HG02840 (cell line): ENCODE measurements around the gene MAGEA4.

Source experiments
- ATAC-seq: cut with Tn5 transposase; IDR thresholded peaks from one replicate; pipeline ENCODE4 v1.9.1; 2021; ENCODE audit warnings: mild to moderate bottlenecking, moderate library complexity, moderate number of reproducible peaks; ENCODE audit not compliant: unreplicated experiment, low FRiP score

Gene MAGEA4

DNA sequence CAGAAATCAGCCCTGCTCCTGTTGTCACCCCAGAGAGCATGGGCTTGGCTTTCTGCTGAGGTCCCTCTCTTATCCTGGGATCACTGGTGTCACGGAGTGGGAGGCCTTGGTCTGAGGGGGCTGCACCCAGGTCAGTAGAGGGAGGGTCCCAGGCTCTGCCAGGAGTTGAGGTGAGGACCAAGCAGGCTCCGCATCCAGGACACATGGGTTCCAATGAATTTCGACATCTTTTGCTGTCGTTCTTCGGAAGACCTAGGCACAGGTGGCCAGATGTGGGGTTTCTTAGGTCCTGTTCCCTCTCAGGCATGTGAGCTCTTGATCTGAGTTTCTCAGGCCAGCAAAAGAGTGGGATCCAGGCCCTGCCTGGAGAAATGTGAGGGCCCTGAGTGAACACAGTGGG lies 10.0 kb downstream of the MAGEA4 start:
- no peak for ATAC-seq

DNA sequence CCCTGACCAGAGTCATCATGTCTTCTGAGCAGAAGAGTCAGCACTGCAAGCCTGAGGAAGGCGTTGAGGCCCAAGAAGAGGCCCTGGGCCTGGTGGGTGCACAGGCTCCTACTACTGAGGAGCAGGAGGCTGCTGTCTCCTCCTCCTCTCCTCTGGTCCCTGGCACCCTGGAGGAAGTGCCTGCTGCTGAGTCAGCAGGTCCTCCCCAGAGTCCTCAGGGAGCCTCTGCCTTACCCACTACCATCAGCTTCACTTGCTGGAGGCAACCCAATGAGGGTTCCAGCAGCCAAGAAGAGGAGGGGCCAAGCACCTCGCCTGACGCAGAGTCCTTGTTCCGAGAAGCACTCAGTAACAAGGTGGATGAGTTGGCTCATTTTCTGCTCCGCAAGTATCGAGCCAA lies 11.0 kb downstream of the MAGEA4 start:
- no peak for ATAC-seq

DNA sequence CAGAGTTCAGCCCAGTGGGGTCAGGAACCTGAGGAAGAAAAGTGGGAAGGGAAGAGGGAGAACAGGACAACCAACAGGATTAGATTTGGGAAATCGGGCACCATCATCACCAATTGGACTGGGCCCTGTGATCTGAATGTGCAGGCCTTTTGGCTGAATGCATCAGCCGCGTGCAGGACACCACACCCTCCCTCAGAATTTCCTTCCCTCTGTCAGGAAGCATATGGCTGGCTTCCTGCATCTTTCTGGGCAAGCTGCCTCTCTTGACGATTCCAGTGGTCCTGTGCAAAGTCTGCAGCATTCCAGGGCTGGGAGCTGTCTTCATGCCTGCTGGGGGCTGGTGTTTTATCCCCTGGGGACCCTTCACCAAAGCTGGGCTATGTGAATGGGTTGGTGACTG lies 16.4 kb downstream of the MAGEA4 start:
- ATAC-seq = no peak

DNA sequence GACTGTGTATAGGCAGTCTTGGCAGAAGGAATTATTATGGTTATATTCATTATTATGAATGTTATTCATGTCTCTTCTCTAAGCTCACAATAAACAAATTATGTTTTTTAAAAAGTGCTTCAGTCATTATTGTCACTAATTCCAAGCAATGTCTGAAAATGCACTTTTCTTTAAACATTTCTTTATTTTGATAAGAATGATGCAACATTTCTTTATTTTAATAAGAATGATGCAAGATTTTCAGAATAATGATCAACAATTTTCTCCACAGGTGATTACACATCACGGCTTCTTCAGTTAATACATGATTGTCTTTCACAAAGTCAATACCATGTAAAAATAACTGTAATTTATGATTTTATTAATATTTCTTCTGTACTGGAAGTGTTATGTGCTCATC lies 22.7 kb downstream of the MAGEA4 start:
- ATAC-seq = no peak

DNA sequence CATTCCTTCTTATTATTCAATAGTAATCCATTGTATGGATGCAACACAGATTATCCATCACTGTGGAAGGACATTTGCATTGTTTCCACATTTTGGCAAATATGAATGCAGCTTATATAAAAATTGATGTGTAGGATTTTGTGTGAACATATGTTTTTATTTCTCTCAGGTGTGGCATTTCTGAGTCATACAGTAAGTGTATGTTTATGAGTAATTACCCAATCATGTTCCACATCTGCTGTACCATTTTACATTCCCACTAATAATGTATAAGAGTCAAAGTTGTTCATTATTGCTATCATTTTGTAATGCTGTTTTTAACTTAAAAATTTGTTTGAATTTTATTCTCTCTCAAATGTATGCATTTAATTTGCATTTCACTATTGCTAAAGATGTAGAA lies 25.5 kb downstream of the MAGEA4 start:
- no peak for ATAC-seq

DNA sequence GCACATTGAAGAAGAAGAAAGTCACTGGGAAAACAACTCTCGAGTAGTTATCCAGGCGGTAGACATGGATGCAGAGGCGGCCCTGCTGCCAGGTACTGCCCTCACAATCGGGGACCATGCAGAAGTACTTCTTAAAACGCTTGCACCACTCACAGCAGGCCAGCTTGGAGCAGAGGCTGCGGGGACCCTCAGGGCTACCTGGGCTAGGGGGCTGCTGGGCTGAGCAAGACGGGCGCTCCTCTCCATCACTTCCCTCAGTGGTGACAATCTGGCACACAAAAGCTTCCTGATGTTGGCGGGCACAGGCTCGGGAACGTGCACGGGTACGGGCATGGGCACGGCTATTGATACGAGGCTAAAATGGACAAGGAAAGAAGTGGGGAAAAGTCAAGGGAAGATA lies 42.0 kb downstream of the MAGEA4 start:
- ATAC-seq = no peak

DNA sequence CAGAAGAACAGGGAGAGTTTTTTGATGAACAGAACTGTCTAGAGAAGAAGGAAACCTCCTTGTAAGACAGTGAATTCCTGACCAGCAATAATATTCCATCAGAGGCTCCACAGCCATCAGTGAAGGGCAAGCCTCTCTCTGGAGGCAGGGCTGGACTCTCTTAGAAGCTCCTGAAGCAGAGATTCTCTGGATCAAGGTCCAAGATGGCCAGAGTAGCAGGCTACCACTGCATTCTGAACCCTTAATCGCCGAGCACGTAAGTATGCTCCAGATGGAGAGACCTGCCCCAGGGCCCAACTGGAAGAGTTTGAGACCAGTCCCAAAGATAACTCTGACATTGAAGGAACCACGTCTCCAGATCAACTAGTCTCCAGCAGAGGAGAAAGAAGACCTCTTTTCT lies 45.4 kb downstream of the MAGEA4 start:
- ATAC-seq = no peak

DNA sequence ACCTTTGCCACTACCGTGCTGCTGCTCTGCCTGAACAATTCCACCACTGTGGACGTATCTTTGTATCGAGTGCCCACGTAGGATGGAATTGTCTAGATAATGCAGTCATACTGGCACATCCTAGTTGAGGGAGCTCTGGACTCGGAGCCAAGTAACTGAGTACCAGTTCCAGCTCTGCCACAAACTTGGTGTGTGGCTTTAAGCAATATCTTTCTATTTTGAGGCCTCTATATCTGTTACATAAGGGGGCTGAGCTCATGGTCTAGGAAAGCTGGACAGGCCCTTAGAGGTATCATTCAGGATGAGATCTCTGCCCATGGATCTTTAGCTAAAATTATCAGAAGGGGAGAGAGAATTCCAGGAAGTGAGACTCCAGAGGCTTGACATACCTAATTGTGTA lies 49.3 kb downstream of the MAGEA4 start:
- ATAC-seq = no peak

DNA sequence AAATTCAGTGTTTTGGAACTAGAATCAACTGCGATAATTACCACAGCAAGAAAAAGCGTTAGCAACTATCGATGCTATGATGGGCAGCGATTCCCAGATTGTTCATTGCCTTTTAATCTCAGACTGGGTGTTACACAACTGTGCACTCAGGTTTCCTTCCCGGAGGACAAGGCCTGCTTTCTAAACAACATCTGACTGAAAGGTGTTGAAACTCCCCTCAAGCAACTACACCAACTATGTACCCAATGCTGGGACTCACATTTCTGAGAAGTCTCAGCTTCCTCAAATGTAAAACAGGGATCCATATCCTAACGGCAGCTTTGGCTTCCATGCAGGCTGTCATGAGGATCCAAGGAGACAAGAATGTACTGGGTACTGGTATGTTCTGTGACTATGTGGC lies 53.5 kb downstream of the MAGEA4 start:
- no peak for ATAC-seq

DNA sequence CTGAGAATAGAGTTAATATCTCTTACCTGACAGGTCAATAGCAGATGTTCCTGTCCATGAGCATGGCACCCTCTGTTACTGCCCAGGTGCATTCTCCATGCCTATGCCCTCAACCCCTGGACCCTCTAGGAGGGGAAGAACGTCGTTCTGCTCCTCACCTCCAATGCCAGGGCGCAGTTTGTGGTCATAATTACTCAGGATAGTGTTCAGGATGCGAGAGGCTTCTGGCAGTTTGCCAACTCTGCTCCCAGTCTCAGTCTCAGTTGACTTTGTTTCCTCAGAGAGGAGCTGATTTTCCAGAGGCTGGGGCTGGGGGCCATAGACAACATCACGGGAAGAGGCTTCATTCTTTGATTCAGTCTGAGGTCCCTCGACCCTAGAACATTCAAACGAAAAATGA lies 57.3 kb downstream of the MAGEA4 start:
- ATAC-seq = no peak

DNA sequence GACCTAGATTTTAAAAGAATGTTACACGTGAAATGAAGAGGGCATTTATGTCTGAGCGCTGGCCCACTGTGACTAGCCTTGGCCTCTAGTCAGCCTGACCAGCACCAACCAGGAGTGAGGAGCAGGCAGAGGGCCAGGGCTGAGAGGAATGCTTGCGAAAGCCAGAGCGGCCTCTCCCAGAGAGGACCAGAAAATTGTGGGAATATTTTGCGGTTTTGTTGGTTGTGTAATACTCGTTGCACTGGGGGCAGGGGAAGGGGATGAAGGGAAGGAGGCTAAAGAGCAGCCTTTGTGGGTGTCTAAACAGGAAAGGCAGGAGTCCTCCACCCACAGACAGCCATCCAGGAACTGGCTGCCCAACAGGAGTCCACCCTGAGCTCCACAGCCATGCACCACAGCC lies 58.0 kb downstream of the MAGEA4 start:
- no peak for ATAC-seq

DNA sequence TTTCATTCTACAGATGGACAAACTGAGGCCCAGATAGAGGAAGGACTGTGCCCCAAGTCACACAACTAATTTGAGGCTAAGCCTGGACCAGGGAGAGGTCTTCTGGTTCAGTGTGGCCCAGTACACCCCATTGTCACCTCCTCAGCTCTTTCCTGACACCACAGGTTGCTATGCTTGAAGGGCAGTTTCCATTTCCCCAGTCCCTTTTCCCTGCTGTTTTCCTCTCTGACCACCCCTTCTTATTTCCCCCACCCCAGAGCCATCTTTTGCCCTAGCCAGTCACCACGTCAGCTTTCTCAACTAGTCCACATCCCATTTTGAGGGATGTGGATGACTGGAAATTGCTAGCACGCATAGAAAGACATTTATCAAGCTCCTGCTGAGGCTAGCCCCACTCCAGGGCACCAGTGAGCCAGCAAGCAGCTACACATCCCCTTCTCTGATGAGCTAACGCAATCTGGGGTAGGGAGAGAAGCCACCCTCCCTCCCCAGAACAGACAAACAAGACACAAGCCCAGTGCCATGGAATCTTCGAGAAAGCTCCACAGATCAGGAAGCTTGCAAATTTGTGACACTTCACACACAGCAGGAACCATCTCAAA lies 60.5 kb downstream of the MAGEA4 start:
- ATAC-seq = no peak

DNA sequence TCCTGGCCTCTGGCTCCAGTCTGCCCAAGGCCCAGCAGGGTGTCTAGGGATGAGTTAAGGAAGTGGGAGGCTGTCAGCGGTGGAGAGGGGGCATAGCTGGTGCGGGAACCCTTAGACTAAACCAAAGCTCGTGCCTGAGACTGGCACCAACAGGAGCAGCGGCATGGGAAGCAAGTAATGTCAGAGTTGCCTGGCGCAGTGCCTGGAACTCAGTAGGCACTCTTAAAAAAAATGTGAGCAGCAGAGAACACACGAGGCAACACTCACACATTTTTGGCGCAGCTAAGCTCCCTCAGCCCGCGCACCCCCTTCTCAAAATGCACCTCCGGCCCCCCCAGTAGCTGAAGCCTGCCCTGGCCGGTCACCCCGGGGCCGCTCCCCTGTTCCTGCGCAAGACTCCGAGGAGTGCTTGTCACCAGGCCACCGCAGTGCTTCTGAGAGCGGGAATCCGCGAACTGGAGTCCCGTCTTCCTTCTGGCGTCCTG lies 61.2 kb downstream of the MAGEA4 start:
- ATAC-seq = no peak
